T-helper 2 cell (primary cell): ENCODE results near the gene ARFGAP2.

Experiments used
- DNase-seq, 5 experiments: peaks; one replicate each; pipeline versions ENCODE4 v3.0.0 to v3.0.0-alpha.2; 2012 to 2022

The ARFGAP2 gene

GRCh38 chr11:47166368-47166767, 10.3 kb downstream of the ARFGAP2 start:
- no peak for DNase-seq

GRCh38 chr11:47165253-47165840, 11.3 kb downstream of the ARFGAP2 start:
- DNase-seq, result no peak

GRCh38 chr11:47164321-47164720, 12.4 kb downstream of the ARFGAP2 start:
- DNase-seq, result no peak

- DNase-seq, result no peak
These were observed 12.8 kb downstream of the ARFGAP2 start for GRCh38 chr11:47163898-47164297.

GRCh38 chr11:47163193-47163592, 13.5 kb downstream of the ARFGAP2 start:
- DNase-seq, result no peak

- no peak for DNase-seq
These were observed 14.3 kb downstream of the ARFGAP2 start for GRCh38 chr11:47162426-47162825.

- DNase-seq, result no peak
These were observed 14.8 kb downstream of the ARFGAP2 start for GRCh38 chr11:47161890-47162289.

- DNase-seq, result peak in 3 of 5 experiments; percentile 38 to 69 (median 39)
These were observed 15.4 kb downstream of the ARFGAP2 start for GRCh38 chr11:47161134-47161854.

GRCh38 chr11:47160753-47161133, 15.9 kb downstream of the ARFGAP2 start:
- DNase-seq, result no peak

- DNase-seq, result no peak
These were observed 18.4 kb downstream of the ARFGAP2 start for GRCh38 chr11:47158242-47158641.

GRCh38 chr11:47157805-47158204, 18.9 kb downstream of the ARFGAP2 start:
- no peak for DNase-seq

GRCh38 chr11:47156951-47157350, 19.7 kb downstream of the ARFGAP2 start:
- DNase-seq, result no peak

- no peak for DNase-seq
These were observed 20.3 kb downstream of the ARFGAP2 start for GRCh38 chr11:47156333-47156732.

GRCh38 chr11:47155879-47156278, 20.8 kb downstream of the ARFGAP2 start:
- no peak for DNase-seq

GRCh38 chr11:47154616-47155570, 21.8 kb downstream of the ARFGAP2 start:
- peak in 2 of 5 experiments; percentile 41 to 79 for DNase-seq

- peak in 3 of 5 experiments; percentile 19 to 44 (median 39) for DNase-seq
These were observed 23.4 kb downstream of the ARFGAP2 start for GRCh38 chr11:47152953-47153950.

- no peak for DNase-seq
These were observed 24.3 kb downstream of the ARFGAP2 start for GRCh38 chr11:47152126-47152952.

- no peak for DNase-seq
These were observed 26.9 kb downstream of the ARFGAP2 start for GRCh38 chr11:47149782-47150181.

GRCh38 chr11:47148903-47149531, 27.7 kb downstream of the ARFGAP2 start:
- DNase-seq, result no peak

GRCh38 chr11:47148270-47148669, 28.4 kb downstream of the ARFGAP2 start:
- no peak for DNase-seq

- no peak for DNase-seq
These were observed 29.0 kb downstream of the ARFGAP2 start for GRCh38 chr11:47147681-47148080.
